GM21576 (cell line): ENCODE measurements around the gene PRSS57.
A peak's percentile ranks its signal among the peaks of the same experiment; 100 is the strongest.
"Not testable (repeated sequence)": the region's sequence is repeated elsewhere in the genome, so short reads cannot be mapped to it uniquely, and the experiment has no call there.

Experiments
- ATAC-seq: cut with Tn5 transposase; IDR thresholded peaks from one replicate; pipeline ENCODE4 v1.9.1; 2021; ENCODE audit warnings: mild to moderate bottlenecking, moderate library complexity; ENCODE audit not compliant: unreplicated experiment

The PRSS57 gene

GRCh38 chr19:676007-676338 is 19.3 kb downstream of the PRSS57 start:
- ATAC-seq: no peak

GRCh38 chr19:674282-675151 is 20.7 kb downstream of the PRSS57 start:
- no peak for ATAC-seq

- ATAC-seq: no peak
These were observed 24.6 kb downstream of the PRSS57 start for GRCh38 chr19:670609-671075.

- ATAC-seq: not testable (repeated sequence)
These were observed 26.4 kb downstream of the PRSS57 start for GRCh38 chr19:668675-669434.

GRCh38 chr19:666985-667573 is 28.2 kb downstream of the PRSS57 start:
- not testable (repeated sequence) for ATAC-seq

GRCh38 chr19:664913-665443 is 30.3 kb downstream of the PRSS57 start:
- no peak for ATAC-seq

- ATAC-seq: no peak
These were observed 31.6 kb downstream of the PRSS57 start for GRCh38 chr19:663682-664117.

- ATAC-seq: peak; percentile 47
These were observed 32.1 kb downstream of the PRSS57 start, which contains the start of gene RNF126 for GRCh38 chr19:662962-663681. RNF126 (minus strand) TSS chr19:663214; CDS start chr19:663121, 93 bp downstream.

GRCh38 chr19:662207-662961 is 32.9 kb downstream of the PRSS57 start:
- ATAC-seq: peak; percentile 2

GRCh38 chr19:661427-662196 is 33.6 kb downstream of the PRSS57 start:
- no peak for ATAC-seq

- ATAC-seq: no peak
These were observed 34.3 kb downstream of the PRSS57 start for GRCh38 chr19:660793-661426.

GRCh38 chr19:658916-659839 is 36.1 kb downstream of the PRSS57 start:
- ATAC-seq: no peak

GRCh38 chr19:658059-658839 is 37.0 kb downstream of the PRSS57 start:
- no peak for ATAC-seq

GRCh38 chr19:657611-658010 is 37.6 kb downstream of the PRSS57 start:
- no peak for ATAC-seq

- ATAC-seq: no peak
These were observed 38.3 kb downstream of the PRSS57 start for GRCh38 chr19:656751-657559.

- ATAC-seq: no peak
These were observed 39.6 kb downstream of the PRSS57 start for GRCh38 chr19:655691-656090.
